GM19238 (cell line): ENCODE measurements around the gene ZCCHC3.
"Not testable (repeated sequence)": the region's sequence is repeated elsewhere in the genome, so short reads cannot be mapped to it uniquely, and the experiment has no call there.

Source experiments
- DNase-seq: peaks from one replicate; pipeline ENCODE4 v3.0.0; 2011; ENCODE audit warnings: low spot score; ENCODE audit not compliant: insufficient read length

ZCCHC3 gene

GRCh38 chr20:297098-297924, at the start of gene ZCCHC3:
Gene ZCCHC3 (plus strand): TSS chr20:297570. CDS start chr20:297587, 17 bp downstream.
- peak; percentile 87 for DNase-seq

- no peak for DNase-seq
These were observed 46.0 kb upstream of the ZCCHC3 start for GRCh38 chr20:251354-251753.

- no peak for DNase-seq
These were observed 44.6 kb upstream of the ZCCHC3 start for GRCh38 chr20:252801-253200.

GRCh38 chr20:253447-253846, 43.9 kb upstream of the ZCCHC3 start:
- not testable (repeated sequence) for DNase-seq

GRCh38 chr20:257419-257818, 40.0 kb upstream of the ZCCHC3 start, which contains the start of gene DEFB132:
Gene DEFB132 (plus strand): TSS chr20:257724. CDS start chr20:257779, 55 bp downstream.
- no peak for DNase-seq

- DNase-seq = no peak
These were observed 39.0 kb upstream of the ZCCHC3 start for GRCh38 chr20:258269-258858.

- DNase-seq = no peak
These were observed 38.4 kb upstream of the ZCCHC3 start for GRCh38 chr20:258963-259362.

- no peak for DNase-seq
These were observed 37.4 kb upstream of the ZCCHC3 start for GRCh38 chr20:259981-260380.

- no peak for DNase-seq
These were observed 33.7 kb upstream of the ZCCHC3 start for GRCh38 chr20:263701-264100.

- peak; percentile 84 for DNase-seq
These were observed 30.5 kb upstream of the ZCCHC3 start for GRCh38 chr20:266596-267562.

- no peak for DNase-seq
These were observed 26.9 kb upstream of the ZCCHC3 start for GRCh38 chr20:270517-270916.

- no peak for DNase-seq
These were observed 26.3 kb upstream of the ZCCHC3 start for GRCh38 chr20:271069-271468.

- DNase-seq = no peak
These were observed 25.8 kb upstream of the ZCCHC3 start for GRCh38 chr20:271528-271927.

GRCh38 chr20:272718-273117, 24.7 kb upstream of the ZCCHC3 start:
- DNase-seq = no peak

- DNase-seq = no peak
These were observed 23.5 kb upstream of the ZCCHC3 start for GRCh38 chr20:273884-274283.

GRCh38 chr20:275791-276190, 21.6 kb upstream of the ZCCHC3 start:
- no peak for DNase-seq

GRCh38 chr20:276620-277495, 20.5 kb upstream of the ZCCHC3 start:
- no peak for DNase-seq

- DNase-seq = no peak
These were observed 19.9 kb upstream of the ZCCHC3 start for GRCh38 chr20:277496-277781.

GRCh38 chr20:278181-278580, 19.2 kb upstream of the ZCCHC3 start:
- no peak for DNase-seq

- no peak for DNase-seq
These were observed 18.5 kb upstream of the ZCCHC3 start for GRCh38 chr20:278607-279571.
